Esophagus muscularis mucosa (tissue), 4 donors: Measurements from ENCODE around the gene AVEN.

Experiments used
- CTCF ChIP-seq, 3 experiments: fragments of 200-600 bp in 2 of 3; fragments of 450-650 bp in 1 of 3; sonication (generic) in 2 of 3; IDR thresholded peaks; one replicate each; pipeline ENCODE4 v1.5.1; 2017 to 2019; ENCODE audit warnings: antibody characterized with exemption in 3 of 3, mild to moderate bottlenecking in 2 of 3, moderate library complexity in 1 of 3
- EP300 ChIP-seq: sonication (generic); formaldehyde crosslinking; IDR thresholded peaks from one replicate; pipeline ENCODE4 v1.6.1; 2017; ENCODE audit warnings: antibody characterized with exemption
- POLR2A ChIP-seq: fragments of 450-650 bp; IDR thresholded peaks from one replicate; pipeline ENCODE4 v1.6.1; 2017; ENCODE audit warnings: antibody characterized with exemption, moderate library complexity, mild to moderate bottlenecking, low read depth
- POLR2AphosphoS5 ChIP-seq, 2 donors: sonication (generic); formaldehyde crosslinking; IDR thresholded peaks; one replicate each; pipeline ENCODE4 v1.6.1; 2017; ENCODE audit warnings: antibody characterized with exemption in 2 of 2

- no peak for TF ChIP-seq CTCF (IDR thresholded peaks at IDR 0.05)
- TF ChIP-seq POLR2A: no peak
- TF ChIP-seq EP300: no peak
- no peak for TF ChIP-seq POLR2AphosphoS5 (IDR thresholded peaks at IDR 0.05)
These were observed 178.9 kb downstream of the AVEN start for GRCh38 chr15:33859992-33860545.
